Thyroid gland (tissue), 4 donors: ENCODE data around the gene ZFYVE21. TPM values are rescaled to one million over a fixed set of nuclear protein-coding genes. Genes with fewer than 3 reads are reported as not detected.

Experiments used
- DNase-seq, 2 donors: peaks; one replicate each; pipeline ENCODE4 v3.0.0-alpha.2; 2019
- H3K27ac ChIP-seq, 3 donors: fragments of 200-600 bp; sonication (generic); 1 replicate in 2 of 3; 2 replicates in 1 of 3; pipeline ENCODE4 v1.5.1; 2016 to 2019; ENCODE audit warnings: mild to moderate bottlenecking in 1 of 3, moderate library complexity in 1 of 3
- H3K27me3 ChIP-seq: fragments of 200-600 bp; sonication (generic); one replicate; pipeline ENCODE4 v1.5.1; 2019
- H3K36me3 ChIP-seq, 2 donors: fragments of 200-600 bp; sonication (generic); one replicate each; pipeline ENCODE4 v1.5.1; 2016 to 2019
- H3K4me1 ChIP-seq, 2 donors: fragments of 200-600 bp; sonication (generic); one replicate each; pipeline ENCODE4 v1.5.1; 2017 to 2019
- H3K4me3 ChIP-seq, 3 donors: fragments of 200-600 bp; sonication (generic); replicated peaks in 1 of 3; 1 replicate in 2 of 3; 2 replicates in 1 of 3; pipeline ENCODE4 v1.5.1; 2016; ENCODE audit warnings: mild to moderate bottlenecking in 1 of 3
- H3K9me3 ChIP-seq: fragments of 200-600 bp; sonication (generic); one replicate; pipeline ENCODE4 v1.5.1; 2017
- POLR2A ChIP-seq, 2 donors: fragments of 450-650 bp; IDR thresholded peaks; one replicate each; pipeline ENCODE4 v1.6.1; 2017; ENCODE audit warnings: antibody characterized with exemption in 2 of 2, mild to moderate bottlenecking in 2 of 2, moderate library complexity in 1 of 2
- whole genome bisulfite sequencing, 2 donors: methylation state at CpG; one replicate each; pipeline ENCODE4 v1.1.5; 2017; 5-methylcytosine and 5-hydroxymethylcytosine counted together
- intact Hi-C: fragments of 100-400 bp; cut with DNase I; formaldehyde crosslinking; loops from one replicate; pipeline ENCODE4 v1.15.1; 2023
- total RNA-seq, 4 donors: library from RNA; depleted of rRNA; stranded (reverse); fragments of >200 nt; gene quantifications; one replicate each; pipeline ENCODE4 v1.2.3, GENCODE V29; 2016
- TF ChIP-seq, protein P1 (sequence below), 6 experiments: fragments of 200-600 bp in 3 of 6; fragments of 450-650 bp in 3 of 6; sonication (generic) in 3 of 6; IDR thresholded peaks; one replicate each; pipeline ENCODE4 v1.5.1; 2016 to 2019; ENCODE audit warnings: antibody characterized with exemption in 6 of 6, mild to moderate bottlenecking in 2 of 6, inconsistent platforms in 1 of 6, moderate library complexity in 1 of 6

Gene ZFYVE21
- total RNA-seq, 4 donors from 2014 or later: 113 to 167 (median 131) TPM

DNA sequence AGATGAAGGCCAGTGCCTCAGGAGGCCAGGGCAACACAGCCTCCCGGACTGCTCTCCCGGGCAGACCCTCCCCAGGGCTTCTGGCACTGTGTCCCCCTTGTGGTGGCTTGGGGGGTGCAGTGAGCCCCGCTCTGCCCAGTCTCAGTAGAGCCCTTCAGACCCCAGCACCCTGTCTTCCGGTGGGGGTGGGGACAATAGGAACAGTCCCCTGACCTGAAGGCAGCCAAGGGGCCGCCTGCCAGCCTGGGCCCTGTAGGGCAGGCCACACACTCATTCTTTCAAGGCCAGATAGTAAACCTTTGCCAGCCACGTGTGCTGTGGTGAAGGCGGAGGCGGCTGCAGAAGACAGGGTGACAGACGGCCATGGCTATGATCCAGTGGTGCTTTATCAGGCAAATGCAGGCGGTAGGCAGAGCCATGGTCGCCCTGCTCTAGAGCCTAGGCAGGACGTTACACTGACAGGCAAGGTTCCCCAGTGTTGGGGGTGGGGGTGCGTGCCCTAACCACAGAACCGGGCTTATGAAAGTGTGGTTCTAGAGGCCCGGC lies 15.0 kb downstream of the ZFYVE21 start:
- WGBS, 2 donors: 83 to 90% methylated on average over 7 to 10 of the region's 15 CpGs
- peak overlapping the region in 2 of 3 donors; percentile 92 for H3K27ac ChIP-seq
- intact Hi-C loops: no loop called here

DNA sequence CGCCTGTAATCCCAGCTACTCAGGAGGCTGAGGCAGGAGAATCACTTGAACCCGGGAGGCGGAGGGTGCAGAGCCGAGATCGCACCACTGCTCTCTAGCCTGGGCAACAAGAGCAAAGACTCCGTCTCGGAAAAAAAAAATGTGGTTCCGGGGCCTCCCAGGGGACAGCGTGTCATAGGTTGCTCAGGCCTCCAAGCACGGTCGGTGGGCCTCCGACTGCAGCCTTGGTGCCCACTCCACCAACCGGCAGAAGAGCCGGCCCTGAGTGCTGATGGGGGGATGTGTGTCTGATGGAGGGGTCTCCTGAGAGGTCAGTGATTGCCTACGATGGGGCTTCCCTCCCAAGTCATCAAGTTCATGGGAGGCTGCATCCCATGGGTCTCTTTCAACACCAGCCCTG lies 15.9 kb downstream of the ZFYVE21 start:
- H3K36me3 ChIP-seq: peaks cover 31% of the 10 kb centered on the region in 2 donors
- H3K4me1 ChIP-seq: peaks cover 25 to 44% of the 10 kb centered on the region in 2 donors
- WGBS, 2 donors: 89 to 95% methylated on average over 14 to 15 of the region's 15 CpGs

More for the DNA sequence above, 15.0 kb downstream of the ZFYVE21 start:
- no peak overlapping the region for H3K4me3 ChIP-seq
- peaks cover 19 to 35% of the 10 kb centered on the region in 2 donors for H3K4me1 ChIP-seq
- H3K27me3 ChIP-seq: no peaks in the 10 kb centered on the region
- TF ChIP-seq POLR2A (IDR thresholded peaks at IDR 0.05): no peak
- TF ChIP-seq, protein P1, sequence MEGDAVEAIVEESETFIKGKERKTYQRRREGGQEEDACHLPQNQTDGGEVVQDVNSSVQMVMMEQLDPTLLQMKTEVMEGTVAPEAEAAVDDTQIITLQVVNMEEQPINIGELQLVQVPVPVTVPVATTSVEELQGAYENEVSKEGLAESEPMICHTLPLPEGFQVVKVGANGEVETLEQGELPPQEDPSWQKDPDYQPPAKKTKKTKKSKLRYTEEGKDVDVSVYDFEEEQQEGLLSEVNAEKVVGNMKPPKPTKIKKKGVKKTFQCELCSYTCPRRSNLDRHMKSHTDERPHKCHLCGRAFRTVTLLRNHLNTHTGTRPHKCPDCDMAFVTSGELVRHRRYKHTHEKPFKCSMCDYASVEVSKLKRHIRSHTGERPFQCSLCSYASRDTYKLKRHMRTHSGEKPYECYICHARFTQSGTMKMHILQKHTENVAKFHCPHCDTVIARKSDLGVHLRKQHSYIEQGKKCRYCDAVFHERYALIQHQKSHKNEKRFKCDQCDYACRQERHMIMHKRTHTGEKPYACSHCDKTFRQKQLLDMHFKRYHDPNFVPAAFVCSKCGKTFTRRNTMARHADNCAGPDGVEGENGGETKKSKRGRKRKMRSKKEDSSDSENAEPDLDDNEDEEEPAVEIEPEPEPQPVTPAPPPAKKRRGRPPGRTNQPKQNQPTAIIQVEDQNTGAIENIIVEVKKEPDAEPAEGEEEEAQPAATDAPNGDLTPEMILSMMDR (IDR thresholded peaks at IDR 0.05): no peak
- peaks cover 22 to 31% of the 10 kb centered on the region in 2 donors for H3K36me3 ChIP-seq
- no peak for DNase-seq
- H3K9me3 ChIP-seq: no peaks in the 10 kb centered on the region

DNA sequence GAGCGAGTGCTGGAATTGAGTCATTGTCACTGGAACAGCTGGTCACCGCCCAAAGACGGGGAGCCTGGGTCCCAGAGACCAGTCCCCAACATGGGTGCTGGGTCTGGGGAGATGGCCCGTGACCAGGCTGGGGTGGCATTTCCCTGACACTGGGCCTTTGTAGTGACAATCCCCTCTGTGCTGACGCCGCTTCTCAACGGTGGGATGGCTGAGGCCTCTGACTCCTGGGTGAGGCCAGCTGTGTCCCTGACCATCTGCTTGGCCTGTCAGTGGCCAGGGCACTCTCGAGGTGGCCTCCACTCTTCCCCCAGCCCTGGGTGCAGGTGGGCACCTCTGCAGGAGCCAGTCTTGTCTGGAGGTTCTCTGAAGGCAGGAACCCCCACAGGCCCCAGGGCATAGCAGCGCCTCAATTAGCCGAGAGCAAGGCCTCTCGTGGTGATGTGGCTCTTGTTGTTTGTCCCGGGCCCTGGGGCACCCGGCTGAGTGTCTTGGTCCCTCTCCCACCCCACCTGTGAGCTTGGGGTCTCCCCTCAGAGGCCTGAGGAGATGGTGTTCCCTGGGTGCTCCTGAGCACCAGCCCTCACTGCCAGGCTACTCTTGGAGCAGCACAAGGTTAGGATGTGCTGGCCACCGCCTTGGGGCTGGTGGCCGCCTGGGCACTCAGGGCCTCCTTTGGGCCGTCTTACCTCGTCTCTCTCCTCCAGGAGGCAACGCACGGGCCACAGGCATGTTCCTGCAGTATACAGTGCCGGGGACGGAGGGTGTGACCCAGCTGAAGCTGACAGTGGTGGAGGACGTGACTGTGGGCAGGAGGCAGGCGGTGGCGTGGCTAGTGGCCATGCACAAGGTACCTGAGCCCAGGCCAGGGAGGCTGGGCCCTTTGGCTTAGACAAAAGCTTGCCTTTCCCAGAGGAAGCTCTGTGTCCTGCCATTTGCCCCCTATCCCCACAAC lies 16.6 kb downstream of the ZFYVE21 start:
- Histone ChIP-seq H3K4me3 (no peak overlapping the region), H3K27me3 (no peaks in the 10 kb centered on the region), H3K36me3 (peaks cover 31 to 32% of the 10 kb centered on the region in 2 donors), H3K4me1 (peaks cover 30 to 51% of the 10 kb centered on the region in 2 donors), H3K27ac (no peak overlapping the region), H3K9me3 (no peaks in the 10 kb centered on the region)
- DNase-seq: no peak
- 82 to 90% methylated on average over 10 to 21 of the region's 24 CpGs for WGBS, 2 donors
- intact Hi-C loops: no loop called here
- TF ChIP-seq POLR2A (IDR thresholded peaks at IDR 0.05): no peak
- TF ChIP-seq, protein P1 (IDR thresholded peaks at IDR 0.05): no peak

More for the DNA sequence above, 15.9 kb downstream of the ZFYVE21 start:
- intact Hi-C loops: no loop called here
- Histone ChIP-seq H3K9me3 (no peaks in the 10 kb centered on the region), H3K27ac (no peak overlapping the region), H3K27me3 (no peaks in the 10 kb centered on the region), H3K4me3 (no peak overlapping the region)
- no peak for DNase-seq
- TF ChIP-seq, protein P1 (IDR thresholded peaks at IDR 0.05): no peak
- TF ChIP-seq POLR2A (IDR thresholded peaks at IDR 0.05): no peak

DNA sequence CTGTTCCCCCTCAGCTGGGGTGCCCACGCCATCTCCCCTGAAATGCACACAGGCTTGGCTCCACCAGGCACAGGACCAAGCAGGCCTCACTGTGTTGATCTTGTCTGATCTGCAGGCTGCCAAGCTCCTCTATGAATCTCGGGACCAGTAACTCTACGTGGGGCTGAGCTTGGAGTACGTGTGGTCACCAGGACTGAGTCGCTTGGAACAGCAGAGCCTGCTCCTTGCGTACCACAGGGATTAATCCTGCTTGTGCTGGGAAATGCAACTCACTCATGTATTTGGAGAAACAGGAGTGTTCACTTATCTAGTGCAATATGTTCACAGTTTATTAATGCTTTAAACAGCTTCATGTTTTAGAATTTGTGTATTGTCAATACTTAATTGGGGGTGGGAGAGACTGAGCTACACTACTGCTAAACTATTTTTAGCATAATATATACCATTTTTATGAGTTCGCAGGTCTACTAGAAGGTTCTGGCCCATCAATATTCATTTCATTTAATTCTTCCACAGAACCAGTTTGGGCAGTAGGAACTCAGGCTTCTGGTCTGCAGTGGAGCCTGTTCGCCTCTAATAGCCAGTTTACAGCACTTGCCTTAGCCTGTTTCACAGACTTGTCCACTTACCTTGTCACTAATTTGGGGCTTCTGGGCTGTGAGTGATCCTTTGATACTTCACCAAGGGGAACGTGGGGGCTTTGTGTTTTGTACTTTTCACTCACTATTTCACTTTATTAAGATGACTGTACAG lies 17.4 kb downstream of the ZFYVE21 start:
- Histone ChIP-seq H3K27ac (peak overlapping the region in 1 of 3 donors; percentile 10), H3K9me3 (no peaks in the 10 kb centered on the region), H3K27me3 (no peaks in the 10 kb centered on the region), H3K4me1 (peaks cover 28 to 48% of the 10 kb centered on the region in 2 donors), H3K4me3 (no peak overlapping the region), H3K36me3 (peaks cover 39 to 40% of the 10 kb centered on the region in 2 donors)
- TF ChIP-seq POLR2A (IDR thresholded peaks at IDR 0.05): no peak
- TF ChIP-seq, protein P1 (IDR thresholded peaks at IDR 0.05): no peak
- intact Hi-C loops: no loop called here
- 84 to 92% methylated on average over 8 to 9 of the region's 9 CpGs for WGBS, 2 donors
- no peak for DNase-seq
